ENCODE data around the gene FLVCR1. TPM values are rescaled to one million over a fixed set of nuclear protein-coding genes. Genes with fewer than 3 reads are reported as not detected.
A peak's percentile ranks its signal among the peaks of the same experiment; 100 is the strongest.
"Not testable (repeated sequence)": the region's sequence is repeated elsewhere in the genome, so short reads cannot be mapped to it uniquely, and the experiment has no call there.

Gene FLVCR1
- total and polyA plus RNA-seq, 9 donors: 1.9 to 11.4 (median 6.6) TPM

GRCh38 chr1:212909652-212910063, 51.6 kb downstream of the FLVCR1 start:
- intact Hi-C loops (cut with DNase I): no loop called here
- Histone ChIP-seq H3K36me3 (no peaks in the 10 kb centered on the region), H3K9me3 (no peaks in the 10 kb centered on the region), H3K4me3 (no peak overlapping the region), H3K4me1 (ENCODE audit: insufficient read depth) (no peaks in the 10 kb centered on the region), H3K27ac (no peak overlapping the region), H3K27me3 (no peaks in the 10 kb centered on the region)
- DNase-seq: no peak
- TF ChIP-seq CTCF (IDR thresholded peaks at IDR 0.05) (no peak), POLR2A (IDR thresholded peaks at IDR 0.05) (no peak), EP300 (IDR thresholded peaks at IDR 0.05) (no peak)
- WGBS, 3 donors: 87 to 91% (median 90%) methylated on average over 3 of the region's 3 CpGs

- H3K27me3 ChIP-seq; intact Hi-C loops (cut with DNase I); H3K9me3 ChIP-seq; H3K27ac ChIP-seq; DNase-seq; H3K4me1 ChIP-seq (ENCODE audit: insufficient read depth); H3K36me3 ChIP-seq; H3K4me3 ChIP-seq: not testable (repeated sequence)
- WGBS, 3 donors: 80 to 91% (median 81%) methylated on average over 7 to 8 of the region's 10 CpGs
Observed at GRCh38 chr1:212910213-212910612, 52.1 kb downstream of the FLVCR1 start.

- intact Hi-C loops (cut with DNase I); H3K4me1 ChIP-seq (ENCODE audit: insufficient read depth); DNase-seq; H3K36me3 ChIP-seq; H3K27me3 ChIP-seq; H3K4me3 ChIP-seq; H3K27ac ChIP-seq; H3K9me3 ChIP-seq: not testable (repeated sequence)
- 77 to 90% (median 90%) methylated on average over 3 of the region's 3 CpGs for WGBS, 3 donors
Observed at GRCh38 chr1:212913638-212914037, 55.6 kb downstream of the FLVCR1 start.

- H3K4me1 ChIP-seq (ENCODE audit: insufficient read depth); H3K9me3 ChIP-seq; DNase-seq; H3K27ac ChIP-seq; H3K4me3 ChIP-seq; intact Hi-C loops (cut with DNase I); H3K36me3 ChIP-seq; H3K27me3 ChIP-seq: not testable (repeated sequence)
- WGBS, 3 donors: 77 to 84% (median 79%) methylated on average over 4 to 5 of the region's 5 CpGs
Observed at GRCh38 chr1:212914110-212914509, 56.0 kb downstream of the FLVCR1 start.

GRCh38 chr1:212914789-212915188, 56.7 kb downstream of the FLVCR1 start:
- WGBS, 3 donors: 43 to 48% (median 46%) methylated on average over 3 of the region's 3 CpGs
- Histone ChIP-seq H3K4me3 (no peak overlapping the region), H3K9me3 (no peaks in the 10 kb centered on the region), H3K36me3 (no peaks in the 10 kb centered on the region), H3K4me1 (ENCODE audit: insufficient read depth) (peaks cover 5% of the 10 kb centered on the region), H3K27me3 (no peaks in the 10 kb centered on the region), H3K27ac (no peak overlapping the region)
- intact Hi-C loops (cut with DNase I): no loop called here
- no peak for DNase-seq
- TF ChIP-seq POLR2A (IDR thresholded peaks at IDR 0.05) (no peak), EP300 (IDR thresholded peaks at IDR 0.05) (no peak), CTCF (IDR thresholded peaks at IDR 0.05) (no peak)

- H3K4me1 ChIP-seq (ENCODE audit: insufficient read depth): peaks cover 5% of the 10 kb centered on the region
- H3K27me3 ChIP-seq: no peaks in the 10 kb centered on the region
- H3K27ac ChIP-seq: no peak overlapping the region
- intact Hi-C loops (cut with DNase I): no loop called here
- no peaks in the 10 kb centered on the region for H3K9me3 ChIP-seq
- H3K4me3 ChIP-seq: no peak overlapping the region
- no peaks in the 10 kb centered on the region for H3K36me3 ChIP-seq
- WGBS, 3 donors: 47 to 55% (median 50%) methylated on average over 12 to 13 of the region's 13 CpGs
- TF ChIP-seq EP300 (IDR thresholded peaks at IDR 0.05) (no peak), POLR2A (IDR thresholded peaks at IDR 0.05) (no peak), CTCF (IDR thresholded peaks at IDR 0.05) (no peak)
- DNase-seq: peak; percentile 19 to 55 (median 43)
Observed at GRCh38 chr1:212915245-212916091, 57.4 kb downstream of the FLVCR1 start.

Measured in ovary (tissue), 9 donors.